Kidney capillary endothelial cell (primary cell): Measurements from ENCODE around the gene DDX18.

Source experiments
- DNase-seq: peaks from one replicate; pipeline ENCODE4 v3.0.0-alpha.2; 2018; ENCODE audit warnings: low spot score

Gene DDX18

DNA sequence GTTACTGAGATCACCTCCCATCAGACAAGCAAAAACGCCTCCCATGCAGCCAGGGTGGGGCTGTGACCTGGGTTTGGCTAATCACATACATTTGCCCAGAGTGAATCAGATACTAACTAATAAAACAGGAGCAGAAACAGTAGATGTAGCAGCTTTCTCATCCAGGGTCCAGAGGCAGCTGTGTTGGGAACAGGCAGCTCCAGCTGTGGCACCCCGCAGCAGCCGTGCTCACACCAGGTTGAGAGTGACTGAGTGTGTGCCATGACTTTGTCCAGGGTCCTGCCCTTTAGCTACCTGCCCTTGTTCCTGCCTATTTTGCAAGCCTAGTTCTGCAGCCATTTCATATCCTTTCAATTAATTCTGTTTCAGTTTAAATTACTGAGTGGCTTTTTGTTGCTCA is 20.5 kb downstream of the DDX18 start:
- DNase-seq, result no peak

DNA sequence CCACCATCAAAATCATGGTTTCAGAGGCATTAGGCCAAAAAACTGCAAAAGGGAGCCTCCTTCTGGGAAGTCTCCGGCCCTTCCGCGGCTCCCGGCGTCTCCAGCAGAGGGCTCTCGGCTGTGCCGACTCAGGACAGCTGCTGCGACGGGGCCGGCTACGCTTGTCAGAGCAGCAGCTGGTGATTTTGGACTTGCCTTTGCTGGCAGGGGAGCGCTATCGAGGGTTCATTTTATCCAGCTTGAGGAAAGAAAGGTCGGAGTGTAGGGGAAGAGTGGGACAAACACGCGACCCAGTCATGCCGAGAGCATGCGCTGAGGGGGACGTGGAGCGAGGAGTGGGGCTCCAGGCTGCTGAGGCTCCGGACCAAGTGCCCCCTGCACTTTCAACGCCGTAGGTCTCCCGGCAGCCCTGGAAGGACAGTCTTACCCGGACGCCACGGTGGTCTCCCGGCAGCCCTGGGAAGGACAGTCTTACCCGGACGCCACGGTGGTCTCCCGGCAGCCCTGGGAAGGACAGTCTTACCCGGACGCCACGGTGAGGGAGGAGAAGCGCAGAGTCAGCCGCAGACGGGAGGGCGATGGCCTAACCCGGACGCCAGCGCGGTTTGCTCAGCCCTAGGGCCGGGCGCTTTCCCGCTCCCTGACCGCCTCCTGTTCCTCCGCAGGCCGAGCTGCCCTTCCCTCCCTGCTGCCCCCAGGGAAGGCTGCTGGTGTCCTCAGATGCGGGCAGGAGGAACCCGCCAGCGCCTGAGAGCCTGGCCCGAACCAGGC is 21.7 kb downstream of the DDX18 start:
- DNase-seq, result peak; percentile 76

DNA sequence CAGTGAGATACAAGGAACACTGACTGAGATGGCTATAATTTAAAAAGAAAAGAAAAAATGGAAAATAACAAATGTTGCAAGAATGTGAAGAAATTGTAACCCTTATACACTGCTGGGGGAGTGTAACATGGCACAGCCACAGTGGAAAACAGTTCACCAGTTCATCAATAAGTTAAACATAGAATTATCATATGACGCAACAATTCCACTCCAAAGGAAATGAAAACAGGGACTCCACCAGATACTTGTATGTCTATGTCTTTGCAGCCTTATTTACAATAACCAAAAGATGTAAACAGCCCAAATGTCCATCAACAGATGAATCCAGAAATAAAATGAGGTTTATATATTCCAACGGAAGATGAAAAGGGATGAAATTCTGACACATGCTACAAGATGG is 30.8 kb downstream of the DDX18 start:
- no peak for DNase-seq

DNA sequence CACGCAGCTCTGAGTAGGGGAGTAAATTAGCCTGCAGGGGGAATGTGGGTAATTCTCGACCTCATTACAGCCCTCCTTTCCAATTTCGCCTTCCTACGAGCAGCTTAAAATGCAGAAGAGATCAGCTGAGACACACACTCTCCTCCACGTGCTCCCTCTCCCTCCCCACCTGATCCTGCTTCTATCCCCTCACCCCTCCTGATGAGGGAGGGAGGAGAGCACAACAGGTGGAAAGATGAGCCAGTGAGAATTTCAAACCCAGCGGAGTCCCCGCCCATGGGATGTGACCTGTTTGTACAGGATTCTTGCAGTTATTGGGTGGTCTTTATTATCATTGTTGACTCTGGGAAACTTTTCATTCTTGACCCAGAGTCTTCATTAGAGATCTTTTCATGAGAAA is 35.5 kb downstream of the DDX18 start:
- DNase-seq, result no peak

DNA sequence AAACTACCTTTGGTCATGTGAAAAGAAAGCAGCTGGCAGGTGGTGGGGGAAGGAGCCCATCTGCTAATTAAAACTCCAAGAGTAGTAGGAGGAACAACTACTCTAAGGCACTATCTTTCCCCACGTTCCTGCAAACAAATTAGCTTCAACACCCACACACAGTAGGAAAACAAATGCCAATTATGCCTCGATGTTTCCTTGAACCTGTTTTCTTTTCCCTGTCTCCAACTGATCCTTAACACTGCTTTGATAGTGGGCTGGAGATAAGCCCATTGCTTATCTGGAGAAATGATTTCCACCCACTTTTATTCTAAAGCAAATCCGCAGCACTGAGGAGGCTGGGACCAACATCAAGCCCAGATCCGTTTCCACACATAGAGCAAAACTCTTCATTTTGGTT is 36.0 kb downstream of the DDX18 start:
- DNase-seq, result no peak

DNA sequence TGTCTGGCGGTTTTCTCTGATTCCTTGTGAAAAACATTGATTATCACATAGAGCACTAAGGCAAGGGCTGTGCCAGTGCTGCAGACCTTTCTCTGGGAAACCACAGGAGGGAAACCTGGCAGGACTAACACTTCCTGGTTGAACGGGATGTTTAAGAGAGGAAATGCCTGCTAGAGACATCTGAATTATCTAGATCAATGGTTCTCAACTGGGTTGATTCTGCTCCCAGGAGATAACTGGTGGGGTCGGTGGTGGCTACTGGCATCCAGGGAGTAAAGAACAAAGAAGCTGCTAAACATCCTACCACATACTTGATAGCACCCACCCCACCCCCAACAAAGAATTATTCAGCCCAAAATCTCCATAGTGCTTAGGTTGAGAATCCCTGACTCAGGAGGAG is 37.5 kb downstream of the DDX18 start:
- DNase-seq, result no peak

DNA sequence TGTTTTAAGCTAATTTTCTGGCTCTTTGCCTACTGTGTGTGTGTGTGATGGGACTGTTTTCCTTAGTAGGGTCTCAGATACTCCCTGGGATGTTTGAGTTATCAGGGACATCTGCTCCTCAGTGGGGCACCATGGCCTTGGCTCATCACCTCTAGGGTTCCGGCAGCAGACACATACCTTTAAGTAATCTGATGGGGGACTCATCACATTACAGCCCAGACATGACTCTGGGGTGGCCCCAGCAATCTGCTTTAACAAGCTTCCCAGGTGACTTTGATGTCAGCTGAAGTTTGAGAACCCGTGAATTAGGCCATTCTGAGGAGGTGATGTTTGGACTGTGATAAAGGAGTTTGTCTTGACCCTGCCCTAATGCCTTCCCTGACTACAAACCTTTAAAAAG is 38.8 kb downstream of the DDX18 start:
- no peak for DNase-seq

DNA sequence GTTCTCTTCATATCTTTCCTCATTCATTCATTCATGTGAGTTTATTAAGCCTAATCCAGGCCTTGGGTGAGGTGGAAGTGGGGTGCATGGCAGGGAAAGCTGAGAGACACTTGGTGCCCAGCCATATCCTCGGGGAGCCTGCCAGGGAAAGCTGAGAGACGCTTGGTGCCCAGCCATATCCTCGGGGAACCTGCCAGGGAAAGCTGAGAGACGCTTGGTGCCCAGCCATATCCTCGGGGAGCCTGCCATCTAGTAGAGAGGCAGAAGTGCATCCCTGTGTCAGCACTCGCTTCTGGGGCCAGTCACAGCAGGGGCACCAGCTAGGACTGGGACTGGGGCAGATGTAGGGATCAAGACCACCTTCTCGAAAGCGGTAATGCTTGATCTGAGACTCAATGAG is 39.4 kb downstream of the DDX18 start:
- DNase-seq, result no peak

DNA sequence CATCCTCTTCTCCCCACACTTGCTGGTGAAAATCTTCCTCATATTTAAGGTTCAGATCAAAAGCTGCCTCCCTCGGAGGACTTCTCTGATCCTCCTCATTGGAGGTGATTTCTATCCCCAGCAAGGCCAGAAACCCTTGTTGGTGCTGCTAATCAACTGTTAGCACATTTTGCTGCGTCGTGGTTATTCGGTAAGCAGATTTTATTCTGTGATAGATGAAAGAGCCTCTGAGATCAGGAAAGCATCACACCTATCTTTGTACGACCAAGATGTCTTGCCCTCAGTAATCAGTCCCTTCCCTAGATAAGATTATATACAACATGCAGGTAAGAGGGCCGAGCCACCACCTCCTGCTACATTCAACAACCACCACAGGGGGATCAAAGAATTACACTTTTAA is 40.1 kb downstream of the DDX18 start:
- DNase-seq, result no peak

DNA sequence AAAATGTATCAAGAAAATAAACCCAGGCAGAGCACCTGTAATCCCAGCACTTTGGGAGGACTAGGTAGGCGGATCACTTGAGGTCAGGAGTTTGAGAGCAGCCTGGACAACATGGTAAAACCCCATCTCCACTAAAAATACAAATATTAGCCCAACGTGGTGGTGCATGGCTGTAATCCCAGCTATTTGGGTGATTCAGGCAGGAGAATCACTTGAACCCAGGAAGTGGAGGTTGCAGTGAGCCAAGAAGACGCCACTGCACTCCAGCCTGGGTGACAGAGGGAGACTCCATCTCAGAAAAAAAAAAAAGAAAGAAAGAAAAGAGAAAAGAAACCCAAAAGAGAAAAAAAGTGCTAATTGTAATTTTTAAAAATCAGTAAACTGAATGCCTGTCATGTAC is 41.4 kb downstream of the DDX18 start:
- DNase-seq, result no peak

DNA sequence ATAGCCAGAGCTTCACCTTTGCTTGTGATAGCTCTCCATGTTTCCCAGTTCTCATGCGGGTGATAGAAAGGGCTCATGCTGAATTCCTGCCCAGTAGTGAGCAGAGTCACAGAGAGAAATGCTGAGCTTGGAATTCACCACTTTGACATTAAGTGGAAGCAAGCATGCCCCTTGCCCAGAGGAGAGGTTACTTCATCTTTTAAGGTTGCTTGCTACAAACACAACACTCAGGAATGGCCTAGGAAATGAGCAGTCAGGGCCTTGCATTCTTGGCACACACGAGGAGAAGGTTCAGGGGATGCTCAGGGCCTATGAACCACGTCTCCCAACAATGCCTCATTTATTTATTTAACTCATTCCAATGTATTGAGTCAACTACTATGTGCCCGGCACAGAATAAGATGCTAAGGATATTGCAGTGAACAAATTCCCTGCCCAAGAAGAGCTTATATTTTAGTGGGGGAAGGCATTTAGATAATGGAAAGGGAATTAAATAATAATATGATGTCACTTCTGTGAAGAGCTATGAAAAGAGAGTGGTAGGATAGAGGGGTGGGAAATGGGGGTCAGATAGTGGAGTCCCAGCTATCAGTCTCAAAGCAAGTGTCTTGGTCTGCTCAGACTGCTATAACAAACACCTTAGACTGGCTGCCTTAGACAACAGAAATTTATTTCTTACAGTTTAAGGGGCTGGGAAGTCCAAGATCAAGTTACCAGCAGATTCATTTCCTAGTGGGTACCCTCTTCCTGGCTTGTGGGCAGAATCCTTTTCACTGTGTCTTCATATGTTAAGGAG is 42.1 kb downstream of the DDX18 start:
- peak; percentile 70 for DNase-seq

DNA sequence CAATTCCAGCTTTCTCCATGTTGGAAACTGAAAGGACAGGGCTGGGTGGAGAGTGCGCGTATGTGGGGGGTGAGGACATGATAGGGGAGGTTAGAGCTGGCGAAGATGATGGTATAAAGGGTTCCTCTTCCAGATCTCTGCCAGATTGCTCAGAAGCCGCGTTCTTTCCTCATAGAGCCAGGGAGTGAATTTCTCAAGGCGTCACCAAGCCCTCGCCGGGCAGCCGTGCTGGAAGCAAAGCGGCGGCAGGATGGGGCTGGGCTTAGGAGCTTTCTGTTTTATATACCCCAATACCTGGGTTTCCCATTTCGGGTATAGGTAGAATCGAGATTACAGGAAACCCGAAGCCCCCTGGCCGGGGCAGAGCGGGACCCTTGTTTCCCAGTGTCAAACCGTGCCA is 43.8 kb downstream of the DDX18 start:
- DNase-seq, result no peak

DNA sequence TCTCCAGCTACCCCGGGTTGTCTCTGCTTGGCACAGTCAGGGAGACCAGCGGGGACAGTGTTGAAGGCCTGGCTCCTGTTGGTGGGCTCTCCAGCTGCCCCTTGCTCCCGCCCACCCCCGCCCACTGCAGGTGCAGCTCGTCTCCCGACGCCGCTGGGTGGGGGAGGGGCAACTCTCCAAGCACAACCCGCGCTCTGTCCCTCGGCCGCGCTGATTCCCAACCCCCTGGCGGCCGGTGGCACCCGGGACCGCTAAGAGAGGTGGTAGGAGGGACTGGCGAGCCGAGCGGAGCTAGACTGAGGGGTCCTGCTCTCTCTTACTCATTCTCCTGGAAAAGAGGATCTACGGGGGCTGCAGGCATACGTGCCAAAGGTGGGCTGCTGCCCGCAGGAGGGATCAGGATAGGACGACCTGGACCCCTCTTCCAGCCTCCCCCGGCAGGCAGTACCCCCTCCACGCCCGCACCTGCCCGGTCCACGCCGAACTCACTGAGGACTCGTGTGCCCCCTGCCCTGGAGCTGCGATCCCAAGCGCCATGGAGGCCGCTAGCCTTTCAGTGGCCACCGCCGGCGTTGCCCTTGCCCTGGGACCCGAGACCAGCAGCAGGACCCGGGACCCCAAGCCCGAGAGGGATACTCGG is 44.5 kb downstream of the DDX18 start:
- DNase-seq, result no peak

DNA sequence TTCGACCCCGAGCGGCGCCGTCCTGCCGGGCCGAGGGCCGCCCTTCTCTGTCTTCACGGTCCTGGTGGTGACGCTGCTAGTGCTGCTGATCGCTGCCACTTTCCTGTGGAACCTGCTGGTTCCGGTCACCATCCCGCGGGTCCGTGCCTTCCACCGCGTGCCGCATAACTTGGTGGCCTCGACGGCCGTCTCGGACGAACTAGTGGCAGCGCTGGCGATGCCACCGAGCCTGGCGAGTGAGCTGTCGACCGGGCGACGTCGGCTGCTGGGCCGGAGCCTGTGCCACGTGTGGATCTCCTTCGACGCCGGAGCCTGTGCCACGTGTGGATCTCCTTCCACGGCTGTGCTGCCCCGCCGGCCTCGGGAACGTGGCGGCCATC is 45.0 kb downstream of the DDX18 start:
- no peak for DNase-seq

DNA sequence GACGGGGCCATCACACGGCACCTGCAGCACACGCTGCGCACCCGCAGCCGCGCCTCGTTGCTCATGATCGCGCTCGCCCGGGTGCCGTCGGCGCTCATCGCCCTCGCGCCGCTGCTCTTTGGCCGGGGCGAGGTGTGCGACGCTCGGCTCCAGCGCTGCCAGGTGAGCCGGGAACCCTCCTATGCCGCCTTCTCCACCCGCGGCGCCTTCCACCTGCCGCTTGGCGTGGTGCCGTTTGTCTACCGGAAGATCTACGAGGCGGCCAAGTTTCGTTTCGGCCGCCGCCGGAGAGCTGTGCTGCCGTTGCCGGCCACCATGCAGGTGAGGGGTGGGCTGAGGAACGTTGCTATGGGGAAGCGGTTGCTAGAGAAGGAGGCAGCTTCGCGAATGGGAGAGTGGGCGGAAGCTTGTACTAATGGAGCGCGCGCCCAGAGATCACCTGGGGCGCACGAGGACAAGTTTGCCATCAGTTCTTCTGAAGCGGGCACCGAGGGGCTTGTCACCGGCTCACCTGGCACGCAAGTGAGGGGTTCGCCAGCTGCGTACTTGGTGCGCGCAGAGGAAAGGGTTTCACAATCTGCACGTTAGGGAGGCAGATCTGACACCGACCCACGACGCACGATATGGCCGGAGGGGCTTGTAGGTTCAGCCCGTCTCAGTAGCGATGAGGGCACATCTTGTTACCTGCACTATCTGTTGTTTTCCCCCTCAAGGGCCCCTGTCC is 45.6 kb downstream of the DDX18 start:
- no peak for DNase-seq

DNA sequence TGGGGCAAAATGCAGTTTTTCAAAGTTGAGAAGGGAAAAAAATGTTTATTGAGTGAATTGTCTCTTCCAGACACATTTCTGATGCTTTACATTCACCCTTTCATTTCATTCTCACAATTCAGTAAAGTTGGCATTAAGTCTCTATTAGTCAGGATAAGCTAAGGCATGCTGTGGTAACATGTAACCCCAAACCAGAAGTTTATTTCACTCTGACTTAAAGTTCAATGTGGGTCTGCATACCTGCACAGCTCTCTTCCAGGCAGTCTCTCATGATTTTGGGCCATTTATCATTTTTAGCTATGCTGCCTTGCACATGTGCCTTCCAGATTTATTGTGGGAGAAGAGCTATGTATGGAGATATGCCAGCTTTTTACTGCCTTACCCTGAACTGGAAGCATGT is 48.0 kb downstream of the DDX18 start:
- DNase-seq, result no peak

DNA sequence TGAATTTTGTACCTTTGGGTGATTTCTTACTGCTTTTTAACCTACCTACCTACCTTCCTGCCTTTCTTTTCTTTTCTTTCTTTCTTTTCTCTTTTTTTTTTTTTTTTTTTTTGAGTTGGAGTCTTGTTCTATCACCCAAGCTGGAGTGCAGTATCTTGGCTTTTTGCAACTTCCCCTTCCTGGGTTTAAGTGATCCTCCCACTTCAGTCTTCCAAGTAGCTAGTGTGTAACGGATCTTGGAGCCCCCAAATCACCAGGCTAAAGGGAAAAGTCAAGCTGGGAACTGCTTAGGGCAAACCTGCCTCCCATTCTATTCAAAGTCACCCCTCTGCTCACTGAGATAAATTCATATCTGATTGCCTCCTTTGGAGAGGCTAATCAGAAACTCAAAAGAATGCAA is 61.3 kb downstream of the DDX18 start:
- no peak for DNase-seq

DNA sequence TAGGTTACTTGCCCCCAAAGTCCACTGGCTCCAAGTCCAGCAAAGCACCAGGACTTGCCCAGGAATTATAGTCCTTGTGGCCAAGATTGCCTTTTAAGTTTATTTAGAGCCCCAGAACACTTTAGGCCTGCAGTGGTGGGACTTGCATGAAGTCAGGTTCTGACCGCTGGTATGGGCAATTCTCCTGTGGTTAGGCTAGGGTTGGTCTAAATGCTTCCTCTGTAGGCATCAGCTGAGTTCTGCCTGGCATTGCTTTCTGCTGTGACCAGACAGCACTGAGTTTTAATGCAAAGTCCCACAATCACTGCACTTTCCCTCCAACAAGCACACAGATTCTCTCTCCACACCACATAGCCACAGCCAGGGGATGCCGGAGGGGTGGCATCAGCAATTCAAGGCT is 64.5 kb downstream of the DDX18 start:
- no peak for DNase-seq
